Fibroblast of gingiva (primary cell): ENCODE results near the gene AQP1.

Experiments used
- DNase-seq: peaks from one replicate; pipeline ENCODE4 v3.0.0-alpha.2; 2011; ENCODE audit warnings: low read depth

AQP1 gene

GRCh38 chr7:30884881-30885280 lies 26.8 kb upstream of the AQP1 start:
- DNase-seq = no peak

- DNase-seq = peak; percentile 97
Measured at GRCh38 chr7:30886608-30887011, 25.0 kb upstream of the AQP1 start.

- DNase-seq = no peak
Measured at GRCh38 chr7:30887464-30887872, 24.2 kb upstream of the AQP1 start.

DNA sequence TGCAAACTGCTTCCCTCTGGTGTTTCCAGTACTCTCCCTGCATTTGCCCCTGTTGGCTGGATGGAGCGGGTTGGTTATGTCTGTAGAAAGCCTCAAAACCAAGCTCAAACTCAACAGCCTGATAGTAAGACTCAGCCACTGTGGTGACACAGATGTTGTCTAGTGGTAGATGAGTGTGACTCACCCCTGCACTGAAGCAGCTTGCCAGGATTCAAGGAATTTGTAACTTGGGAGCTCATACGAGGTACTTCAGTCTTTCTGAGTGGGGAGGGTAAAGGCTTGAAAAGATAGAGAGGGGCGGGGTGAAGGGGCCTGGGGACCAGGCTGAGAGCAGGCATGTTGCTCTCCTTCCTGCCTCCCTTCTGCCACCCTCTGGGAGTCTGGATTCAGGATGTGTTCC lies 22.9 kb upstream of the AQP1 start:
- peak; percentile 84 for DNase-seq

GRCh38 chr7:30890226-30890625 lies 21.4 kb upstream of the AQP1 start:
- DNase-seq = no peak

DNA sequence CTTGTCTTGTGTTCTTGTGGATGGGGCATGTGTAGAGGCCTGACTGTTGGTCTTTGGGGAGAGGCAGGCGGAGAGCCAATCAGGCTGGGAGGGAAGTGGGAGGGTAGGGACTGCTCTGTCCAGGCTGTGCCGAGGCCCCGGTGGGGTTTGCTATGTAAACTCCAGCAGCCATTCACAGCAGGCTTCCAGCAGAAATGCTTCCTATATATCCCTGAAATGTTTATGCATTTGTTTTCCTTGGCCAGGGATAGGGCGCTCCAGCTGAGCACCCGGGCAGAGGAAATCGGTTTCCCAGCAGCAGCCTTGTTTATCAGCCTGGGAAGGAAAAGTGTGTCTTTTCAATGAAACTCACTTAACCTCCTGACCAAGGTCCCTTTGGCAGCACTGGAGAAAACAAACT lies 18.3 kb upstream of the AQP1 start:
- peak; percentile 50 for DNase-seq

DNA sequence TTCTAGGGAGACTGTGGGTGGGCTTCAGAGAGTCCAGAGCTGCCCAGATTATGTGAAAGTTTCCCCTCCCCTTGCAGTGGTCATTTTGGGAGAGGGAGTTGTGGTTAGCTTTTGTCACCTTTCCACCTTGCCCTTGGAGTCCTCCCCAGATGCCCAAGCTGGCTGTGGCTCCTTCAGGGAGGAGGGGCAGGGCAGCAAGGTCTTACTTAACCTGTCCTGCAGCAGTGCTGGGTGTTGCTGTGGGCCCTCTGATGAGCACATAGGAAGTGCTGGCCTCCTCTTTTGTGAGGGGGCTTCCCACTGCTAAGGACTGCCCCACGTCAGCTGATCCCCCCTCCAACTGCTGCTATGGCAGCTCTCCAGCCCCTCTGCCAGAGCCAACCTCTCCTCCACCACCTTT lies 17.6 kb upstream of the AQP1 start:
- no peak for DNase-seq

DNA sequence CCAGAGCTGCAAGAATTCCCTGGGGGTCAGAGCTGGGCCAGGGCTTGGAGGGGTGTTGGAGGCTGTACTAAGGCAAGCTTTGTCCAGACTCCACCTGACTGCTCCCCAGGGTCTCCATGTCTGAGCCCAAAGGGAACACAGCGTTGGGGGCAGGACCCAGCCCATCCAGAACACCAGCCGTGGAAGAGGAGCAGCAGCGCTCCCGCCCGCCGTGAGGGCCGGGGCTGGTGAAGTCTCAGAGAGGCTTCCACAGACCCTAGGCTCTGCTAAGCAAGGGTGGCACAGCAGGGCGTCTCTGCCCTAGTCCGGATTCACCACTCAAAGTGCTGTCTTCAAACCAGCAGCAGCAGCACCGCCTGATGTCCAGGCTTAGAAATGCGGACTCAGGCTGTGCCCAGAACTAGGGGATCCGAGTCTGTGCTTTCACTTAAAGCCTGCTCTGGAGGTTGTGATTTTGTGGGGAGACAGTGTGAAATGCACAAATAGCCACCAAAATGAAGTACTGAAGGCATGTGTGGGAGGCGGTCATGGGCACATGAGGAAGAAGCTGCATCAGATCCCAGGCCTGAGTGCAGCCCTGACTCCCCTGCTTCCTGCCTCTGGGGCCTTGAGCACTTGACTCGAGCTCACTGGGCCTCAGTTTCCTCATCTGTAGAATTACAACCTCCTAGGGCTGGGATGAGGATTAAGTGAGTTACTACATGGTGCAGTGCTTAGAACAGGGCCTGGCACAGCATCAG lies 16.6 kb upstream of the AQP1 start:
- DNase-seq = no peak

DNA sequence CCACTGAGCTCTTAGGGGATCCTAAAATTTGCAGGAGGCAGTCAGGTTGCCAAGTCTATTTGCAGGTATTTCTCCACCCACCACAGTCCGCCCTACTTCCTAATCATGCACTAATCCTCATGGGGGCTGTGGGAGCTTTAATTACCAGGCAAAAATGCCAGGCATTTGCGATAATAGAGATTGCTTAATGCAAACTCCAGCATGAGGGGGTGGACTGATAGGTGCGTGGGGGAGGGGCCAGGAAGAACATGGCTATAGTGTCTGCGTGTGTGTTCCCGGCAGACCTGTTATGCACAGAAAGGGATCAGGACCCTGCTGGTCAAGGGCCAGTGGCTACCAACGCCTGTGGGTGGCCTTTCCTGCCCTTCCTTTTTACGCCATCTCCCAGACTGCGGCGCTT lies 15.6 kb upstream of the AQP1 start:
- DNase-seq = no peak

GRCh38 chr7:30896783-30897637 lies 14.6 kb upstream of the AQP1 start:
- DNase-seq = no peak

- no peak for DNase-seq
Measured at GRCh38 chr7:30897770-30898169, 13.9 kb upstream of the AQP1 start.

- DNase-seq = no peak
Measured at GRCh38 chr7:30898411-30898810, 13.2 kb upstream of the AQP1 start.

DNA sequence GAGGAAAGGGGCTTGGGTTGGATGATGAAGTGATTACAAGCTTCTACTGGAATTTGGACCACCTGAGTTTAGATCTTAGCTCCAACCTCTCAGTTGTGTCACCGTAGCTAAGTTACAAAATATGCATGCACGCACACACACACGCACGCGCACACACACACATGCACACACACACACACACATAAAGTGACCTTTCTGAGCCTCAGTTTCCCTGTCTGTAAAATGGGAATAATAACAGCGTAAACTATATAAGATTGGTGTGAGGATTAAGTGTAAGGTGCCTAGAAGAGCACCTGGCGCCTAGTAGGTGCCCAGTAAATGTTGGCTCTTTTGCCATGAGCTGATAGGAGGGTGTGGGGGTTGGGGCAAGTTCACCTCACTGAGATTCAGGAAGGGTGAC lies 12.6 kb upstream of the AQP1 start:
- DNase-seq = no peak

GRCh38 chr7:30899630-30900029 lies 12.0 kb upstream of the AQP1 start:
- DNase-seq = no peak

DNA sequence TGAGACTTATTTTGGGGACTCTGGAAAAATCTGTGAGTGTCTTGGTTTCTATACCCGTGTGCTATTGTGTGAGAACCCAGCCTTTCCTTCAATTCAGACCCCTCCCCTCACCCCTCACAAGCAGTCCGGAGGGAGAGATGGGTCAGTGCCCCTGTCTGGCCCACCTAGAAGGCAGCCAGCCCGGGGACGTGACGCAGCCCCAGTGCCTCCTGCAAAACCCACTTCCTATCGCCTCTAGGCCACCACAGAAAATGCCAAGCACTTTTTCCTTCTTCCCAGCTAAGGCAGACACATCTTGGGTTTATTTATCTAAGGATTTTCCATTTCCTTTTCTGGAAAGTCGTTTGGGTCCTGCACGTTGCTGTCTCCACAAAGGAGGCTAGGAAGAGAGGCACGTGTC lies 11.6 kb upstream of the AQP1 start:
- no peak for DNase-seq

GRCh38 chr7:30900803-30901362 lies 10.8 kb upstream of the AQP1 start:
- DNase-seq = no peak

DNA sequence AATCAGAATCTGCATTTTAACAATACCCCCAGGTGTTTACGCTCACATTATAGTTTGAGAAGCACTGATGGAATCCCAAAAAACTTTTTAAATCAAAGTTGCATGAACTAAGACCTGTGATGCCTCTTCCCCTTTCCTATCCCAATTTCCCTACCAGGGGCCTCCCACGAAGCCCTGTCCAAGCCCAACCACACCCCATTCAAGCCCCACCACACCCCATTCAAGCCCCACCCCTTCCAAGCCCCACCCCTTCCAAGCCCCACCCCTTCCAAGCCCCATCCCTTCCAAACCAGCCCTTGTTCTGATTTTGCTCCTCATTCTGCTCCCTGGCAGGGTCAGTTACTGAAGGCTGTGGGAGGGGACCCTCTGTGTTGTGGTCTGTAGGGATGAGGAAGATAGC lies 9.8 kb upstream of the AQP1 start:
- DNase-seq = no peak

GRCh38 chr7:30902466-30902865 lies 9.2 kb upstream of the AQP1 start:
- no peak for DNase-seq

DNA sequence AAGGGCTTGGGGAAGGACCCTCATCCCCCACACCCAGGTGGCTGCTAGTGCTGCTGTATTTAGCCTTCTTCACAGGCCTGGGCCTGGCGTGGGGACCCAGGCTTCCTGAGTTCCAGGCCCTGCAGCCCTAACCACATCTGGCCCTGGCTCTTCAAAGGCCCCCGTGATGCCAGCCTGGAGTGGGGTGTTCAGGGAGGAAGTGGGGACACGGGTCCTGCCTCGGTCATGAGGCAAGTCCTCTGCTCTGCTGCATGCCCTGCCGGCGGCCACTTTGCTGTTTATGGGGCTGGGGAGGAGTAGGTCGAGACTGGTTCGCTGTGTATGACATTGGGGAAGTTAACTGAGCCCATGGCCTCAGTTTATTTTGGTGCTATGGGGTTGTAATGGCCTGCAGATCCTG lies 8.5 kb upstream of the AQP1 start:
- no peak for DNase-seq

- no peak for DNase-seq
Measured at GRCh38 chr7:30904561-30904960, 7.1 kb upstream of the AQP1 start.

- DNase-seq = no peak
Measured at GRCh38 chr7:30905078-30906012, 6.3 kb upstream of the AQP1 start.

DNA sequence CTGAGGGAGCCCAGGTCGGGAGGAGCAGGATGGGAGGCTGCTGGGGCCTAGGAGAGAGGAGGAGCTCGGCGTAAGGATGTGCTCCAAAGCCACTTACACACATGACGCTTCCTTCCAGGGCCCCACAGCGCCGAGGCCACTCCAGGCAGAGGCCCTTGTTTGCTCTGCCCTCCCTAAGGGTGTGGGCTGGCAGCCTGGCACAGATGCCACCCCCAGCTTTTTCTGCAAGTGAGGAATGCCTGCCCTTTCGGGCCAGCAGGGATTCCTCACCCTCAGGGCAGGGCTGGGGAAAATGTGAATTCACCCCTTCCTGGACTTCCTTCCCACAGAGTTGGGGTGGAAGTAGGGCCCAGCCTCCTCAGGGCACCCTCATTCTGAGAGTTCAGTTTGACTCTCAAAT lies 5.6 kb upstream of the AQP1 start:
- DNase-seq = peak; percentile 43
